Measurements from ENCODE around the gene CTH.

GRCh38 chr1:70462611-70463010 lies 51.5 kb downstream of the CTH start:
- TF ChIP-seq CTCF (IDR thresholded peaks at IDR 0.05; ENCODE audit: low read depth, low read length, poor library complexity, severe bottlenecking) (no peak), EZH2phosphoT487 (IDR thresholded peaks at IDR 0.05; ENCODE audit: borderline replicate concordance, low read length) (no peak)

All from DOHH2 (cell line).